AG10803 (cell line): ENCODE measurements around the gene SPACA5B.
"Not testable (repeated sequence)": the region's sequence is repeated elsewhere in the genome, so short reads cannot be mapped to it uniquely, and the experiment has no call there.

Experiments
- DNase-seq: peaks from one replicate; pipeline ENCODE4 v3.0.0; 2010; ENCODE audit warnings: low read depth
- H3K4me3 ChIP-seq: 2 replicates; pipeline ENCODE4 v1.5.1; 2011; ENCODE audit warnings: mild to moderate bottlenecking, low read length, control low read depth
- TF ChIP-seq, protein P1 (sequence below): conservative IDR thresholded peaks from 2 replicates; pipeline ENCODE4 v1.5.1; 2011; ENCODE audit warnings: mild to moderate bottlenecking, low read length, control low read depth, inconsistent platforms

SPACA5B gene

DNA sequence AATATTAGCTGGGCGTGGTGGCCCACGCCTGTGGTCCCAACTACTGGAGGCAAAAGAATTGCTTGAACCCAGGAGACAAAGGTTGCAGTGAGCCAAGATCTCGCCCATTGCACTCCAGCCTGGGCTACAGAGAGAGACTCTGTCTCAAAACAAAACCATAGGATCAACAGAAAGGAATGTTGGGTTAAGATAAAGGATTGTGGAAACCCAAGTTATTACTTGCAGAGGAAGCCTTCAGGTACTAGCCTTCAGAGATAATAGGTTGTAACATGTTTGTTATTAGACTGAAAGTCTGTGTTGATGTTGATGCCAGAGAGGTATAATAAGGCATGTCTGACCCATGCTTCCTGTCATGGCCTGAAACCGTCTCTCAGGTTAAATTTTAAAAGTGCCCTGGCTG lies 49.3 kb downstream of the SPACA5B start:
- DNase-seq = no peak
- TF ChIP-seq, protein P1, sequence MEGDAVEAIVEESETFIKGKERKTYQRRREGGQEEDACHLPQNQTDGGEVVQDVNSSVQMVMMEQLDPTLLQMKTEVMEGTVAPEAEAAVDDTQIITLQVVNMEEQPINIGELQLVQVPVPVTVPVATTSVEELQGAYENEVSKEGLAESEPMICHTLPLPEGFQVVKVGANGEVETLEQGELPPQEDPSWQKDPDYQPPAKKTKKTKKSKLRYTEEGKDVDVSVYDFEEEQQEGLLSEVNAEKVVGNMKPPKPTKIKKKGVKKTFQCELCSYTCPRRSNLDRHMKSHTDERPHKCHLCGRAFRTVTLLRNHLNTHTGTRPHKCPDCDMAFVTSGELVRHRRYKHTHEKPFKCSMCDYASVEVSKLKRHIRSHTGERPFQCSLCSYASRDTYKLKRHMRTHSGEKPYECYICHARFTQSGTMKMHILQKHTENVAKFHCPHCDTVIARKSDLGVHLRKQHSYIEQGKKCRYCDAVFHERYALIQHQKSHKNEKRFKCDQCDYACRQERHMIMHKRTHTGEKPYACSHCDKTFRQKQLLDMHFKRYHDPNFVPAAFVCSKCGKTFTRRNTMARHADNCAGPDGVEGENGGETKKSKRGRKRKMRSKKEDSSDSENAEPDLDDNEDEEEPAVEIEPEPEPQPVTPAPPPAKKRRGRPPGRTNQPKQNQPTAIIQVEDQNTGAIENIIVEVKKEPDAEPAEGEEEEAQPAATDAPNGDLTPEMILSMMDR = no peak
- no peak overlapping the region for H3K4me3 ChIP-seq

DNA sequence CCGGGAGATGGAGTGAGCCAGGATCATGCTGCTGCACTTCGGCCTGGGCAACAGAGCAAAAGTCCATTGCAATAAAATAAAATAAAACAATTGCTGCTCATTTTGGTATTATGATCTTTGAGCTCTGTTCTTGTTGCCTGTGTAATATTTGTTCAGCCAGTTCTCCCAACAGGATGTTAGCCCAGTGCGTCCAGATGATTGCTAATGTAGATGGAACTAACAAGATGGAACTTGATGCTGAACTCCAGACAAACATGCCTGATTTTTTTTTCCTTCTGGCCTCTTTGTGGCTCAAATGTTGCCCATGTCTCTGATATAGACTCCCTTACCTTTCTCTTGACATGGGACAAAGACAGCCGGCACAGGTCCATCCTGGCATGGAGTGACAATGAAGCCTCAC lies 50.4 kb downstream of the SPACA5B start:
- TF ChIP-seq, protein P1 = no peak
- DNase-seq = no peak

DNA sequence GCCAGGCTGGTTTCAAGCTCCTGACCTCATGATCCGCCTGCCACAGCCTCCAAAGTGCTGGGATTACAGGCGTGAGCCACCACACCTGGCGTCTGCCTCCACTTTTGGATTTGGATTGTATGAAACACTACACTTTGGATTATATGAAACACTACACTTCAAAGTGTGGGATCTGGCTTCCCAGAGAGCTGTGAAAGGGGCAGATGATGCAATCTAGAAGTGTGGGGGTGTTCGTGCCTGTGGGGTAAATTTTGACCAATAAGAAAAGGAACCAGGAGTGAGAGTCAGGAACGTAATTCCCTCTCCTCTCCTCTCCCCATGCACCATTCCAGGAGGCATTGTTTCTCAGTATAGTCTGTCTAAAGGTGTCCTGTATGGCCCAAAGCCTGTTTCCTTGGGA lies 51.5 kb downstream of the SPACA5B start:
- not testable (repeated sequence) for DNase-seq, H3K4me3 ChIP-seq

More for the DNA sequence above, 50.4 kb downstream of the SPACA5B start:
- H3K4me3 ChIP-seq = no peak overlapping the region
